HG03280 (cell line): ENCODE measurements around the gene SMARCC2.

Experiments used
- ATAC-seq: cut with Tn5 transposase; IDR thresholded peaks from one replicate; pipeline ENCODE4 v1.9.1; 2021; ENCODE audit warnings: mild to moderate bottlenecking, moderate library complexity; ENCODE audit not compliant: unreplicated experiment

Gene SMARCC2

DNA sequence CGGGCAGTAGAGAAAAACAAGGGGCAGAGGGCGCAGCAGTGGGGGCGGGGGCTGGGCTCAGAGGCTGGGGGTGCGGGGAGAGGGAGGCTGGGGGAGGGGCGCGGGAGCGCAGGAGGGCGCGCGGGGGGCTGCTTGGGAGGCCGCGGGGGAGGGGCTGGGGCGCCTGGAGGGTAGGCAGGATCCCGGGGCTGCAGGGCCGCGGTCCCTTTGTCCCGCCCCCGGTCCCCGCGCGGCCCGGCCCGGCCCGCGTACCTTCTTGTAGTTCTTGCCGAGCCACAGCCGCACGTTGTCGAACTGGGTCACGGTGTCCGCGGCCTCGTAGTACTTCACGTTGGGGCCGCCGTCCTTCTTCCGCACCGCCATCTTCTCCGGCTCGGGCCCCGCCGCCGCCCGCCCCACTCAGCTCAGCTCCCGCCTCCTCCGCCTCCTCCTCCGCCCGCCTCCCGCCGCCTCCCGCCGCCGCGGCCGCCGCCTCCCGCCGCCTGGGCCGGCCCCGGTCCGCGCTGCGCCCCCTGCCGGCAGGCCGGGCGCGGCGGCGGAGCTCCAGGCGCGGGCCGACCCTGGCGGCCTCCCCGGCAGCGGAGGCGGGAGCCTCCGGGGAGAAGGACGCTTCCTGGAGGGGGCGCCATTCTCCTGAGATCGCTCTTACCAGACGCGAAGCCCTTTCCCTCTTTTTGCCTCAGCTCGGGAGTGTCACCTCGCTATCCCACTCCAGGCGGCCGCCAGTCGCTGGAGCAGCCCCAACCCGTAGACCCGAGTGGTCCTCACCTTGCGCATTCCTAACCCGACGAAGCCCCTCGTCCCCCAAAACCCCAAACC is at the start of gene SMARCC2:
Gene SMARCC2 (minus strand): TSS at position 385 of the 819 bp plus-strand sequence. CDS start 22 bp downstream, at position 363.
- peak; percentile 86 for ATAC-seq

DNA sequence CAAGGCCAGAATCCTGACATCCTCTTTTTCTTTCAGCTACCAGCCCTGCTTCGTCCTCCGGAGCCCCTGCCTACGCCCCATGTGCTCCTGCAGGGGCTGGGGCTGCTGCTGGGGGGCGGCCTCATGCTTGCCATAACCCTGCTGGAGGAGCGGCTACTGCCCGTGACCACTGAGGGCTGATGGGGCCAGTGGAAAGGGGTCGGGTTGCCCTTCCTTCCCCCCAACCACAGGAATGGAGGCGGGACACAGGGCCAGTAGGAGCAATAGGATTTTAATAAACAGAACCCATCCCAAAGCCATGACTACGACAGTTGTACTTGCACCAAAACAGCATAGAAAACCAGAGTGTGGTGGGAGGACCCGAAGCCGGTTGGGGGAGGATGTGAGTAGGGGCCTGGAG is 48.3 kb upstream of the SMARCC2 start:
- no peak for ATAC-seq

DNA sequence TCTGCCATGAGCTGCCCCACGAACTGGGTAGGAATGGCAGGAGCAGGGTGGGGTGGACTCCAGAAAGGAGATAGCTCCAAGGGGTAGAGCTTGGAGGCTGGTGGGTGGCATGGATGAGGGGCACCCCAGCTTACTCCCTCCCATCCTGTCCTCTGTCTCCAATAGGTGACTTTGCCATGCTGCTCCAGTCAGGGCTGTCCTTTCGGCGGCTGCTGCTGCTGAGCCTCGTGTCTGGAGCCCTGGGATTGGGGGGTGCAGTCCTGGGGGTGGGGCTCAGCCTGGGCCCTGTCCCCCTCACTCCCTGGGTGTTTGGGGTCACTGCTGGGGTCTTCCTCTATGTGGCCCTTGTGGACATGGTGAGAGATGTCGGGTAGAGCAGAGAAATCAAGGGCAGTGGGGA is 47.7 kb upstream of the SMARCC2 start:
- no peak for ATAC-seq

DNA sequence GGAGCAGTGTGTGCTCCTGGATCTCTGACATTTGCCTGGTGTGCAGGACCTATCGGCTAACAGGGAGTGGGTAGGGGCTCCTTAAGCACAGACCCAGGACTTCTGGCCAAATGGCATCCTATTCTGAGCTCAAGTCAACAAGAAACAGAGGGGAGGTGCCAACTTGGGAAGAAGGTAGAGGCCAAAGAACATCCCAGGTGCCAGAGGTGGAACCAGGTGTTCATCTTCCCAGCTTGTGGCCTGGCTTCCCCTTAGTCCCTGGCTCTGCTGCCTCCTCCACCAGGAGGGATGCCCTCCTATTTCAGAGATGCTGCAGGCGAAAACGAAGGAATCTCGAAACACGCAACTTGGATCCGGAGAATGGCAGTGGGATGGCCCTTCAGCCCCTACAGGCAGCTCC is 46.8 kb upstream of the SMARCC2 start:
- ATAC-seq, result no peak

DNA sequence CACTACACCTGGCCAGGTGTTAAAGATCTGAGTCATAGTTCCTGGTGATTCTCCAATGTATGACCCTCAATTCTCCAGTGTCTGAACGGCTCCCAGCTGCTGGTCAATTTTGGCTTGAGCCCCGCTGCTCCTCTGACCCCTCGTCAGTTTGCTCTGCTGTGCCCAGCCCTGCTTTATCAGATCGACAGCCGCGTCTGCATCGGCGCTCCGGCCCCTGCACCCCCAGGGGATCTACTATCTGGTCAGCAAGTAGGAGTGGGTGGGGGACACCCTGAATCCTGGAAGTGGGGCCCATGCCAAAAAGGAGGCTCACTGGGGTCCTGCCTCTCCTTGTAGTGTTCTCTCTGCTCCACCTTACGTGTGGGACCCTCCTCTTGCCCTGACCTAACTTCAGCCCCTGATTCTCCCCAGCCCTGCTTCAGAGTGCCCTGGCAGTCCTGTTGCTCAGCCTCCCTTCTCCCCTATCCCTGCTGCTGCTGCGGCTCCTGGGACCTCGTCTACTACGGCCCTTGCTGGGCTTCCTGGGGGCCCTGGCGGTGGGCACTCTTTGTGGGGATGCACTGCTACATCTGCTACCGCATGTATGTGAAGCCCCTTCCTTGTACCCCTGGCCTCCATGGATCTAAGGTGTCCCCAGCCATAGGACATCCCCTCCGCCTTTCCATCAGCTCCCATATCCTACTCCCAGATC is 45.6 kb upstream of the SMARCC2 start:
- no peak for ATAC-seq

DNA sequence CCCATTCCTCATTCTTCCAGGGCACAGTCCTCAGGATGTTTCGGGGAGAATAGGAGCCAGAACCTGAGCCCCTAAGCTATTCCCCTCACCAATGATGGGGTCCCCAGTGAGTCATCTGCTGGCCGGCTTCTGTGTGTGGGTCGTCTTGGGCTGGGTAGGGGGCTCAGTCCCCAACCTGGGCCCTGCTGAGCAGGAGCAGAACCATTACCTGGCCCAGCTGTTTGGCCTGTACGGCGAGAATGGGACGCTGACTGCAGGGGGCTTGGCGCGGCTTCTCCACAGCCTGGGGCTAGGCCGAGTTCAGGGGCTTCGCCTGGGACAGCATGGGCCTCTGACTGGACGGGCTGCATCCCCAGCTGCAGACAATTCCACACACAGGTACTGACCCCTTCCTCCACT is 41.9 kb upstream of the SMARCC2 start:
- ATAC-seq, result no peak

DNA sequence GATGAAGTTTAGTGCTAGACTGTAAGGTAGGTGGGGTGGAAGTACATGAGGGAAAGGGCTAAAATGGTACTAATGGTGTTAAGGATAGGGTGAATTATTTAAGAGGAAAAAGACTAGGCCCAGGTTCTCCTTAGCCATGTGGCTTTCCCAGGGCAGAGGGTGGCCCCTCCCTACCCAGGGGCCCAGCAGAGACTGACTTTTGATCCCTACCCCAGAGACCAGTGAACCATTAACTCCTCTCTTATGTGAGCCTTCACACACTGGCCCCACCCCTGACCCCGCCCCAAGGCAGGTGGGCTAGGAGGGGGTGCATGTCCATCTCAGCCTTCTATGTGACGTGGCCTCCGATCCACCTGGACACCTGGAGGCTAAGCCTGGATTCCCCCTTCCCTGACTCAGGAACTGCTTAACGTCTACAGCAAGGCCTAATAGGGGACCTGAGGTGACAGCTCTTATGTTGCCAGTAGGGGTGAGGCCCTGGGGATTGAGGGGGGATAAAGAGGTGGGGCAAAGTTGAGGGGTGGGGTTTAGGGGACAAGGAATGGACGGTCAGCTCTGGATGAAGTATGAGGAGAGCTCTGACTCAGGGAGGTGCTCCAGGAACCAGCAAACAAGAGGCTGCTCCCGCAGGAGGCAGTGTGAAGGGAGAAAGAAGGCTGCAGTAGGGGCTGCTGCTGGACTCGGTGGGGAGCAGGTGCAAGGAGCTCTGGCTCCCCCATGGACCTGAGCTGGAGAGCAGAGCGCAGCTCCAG is 41.3 kb upstream of the SMARCC2 start:
- ATAC-seq, result no peak

DNA sequence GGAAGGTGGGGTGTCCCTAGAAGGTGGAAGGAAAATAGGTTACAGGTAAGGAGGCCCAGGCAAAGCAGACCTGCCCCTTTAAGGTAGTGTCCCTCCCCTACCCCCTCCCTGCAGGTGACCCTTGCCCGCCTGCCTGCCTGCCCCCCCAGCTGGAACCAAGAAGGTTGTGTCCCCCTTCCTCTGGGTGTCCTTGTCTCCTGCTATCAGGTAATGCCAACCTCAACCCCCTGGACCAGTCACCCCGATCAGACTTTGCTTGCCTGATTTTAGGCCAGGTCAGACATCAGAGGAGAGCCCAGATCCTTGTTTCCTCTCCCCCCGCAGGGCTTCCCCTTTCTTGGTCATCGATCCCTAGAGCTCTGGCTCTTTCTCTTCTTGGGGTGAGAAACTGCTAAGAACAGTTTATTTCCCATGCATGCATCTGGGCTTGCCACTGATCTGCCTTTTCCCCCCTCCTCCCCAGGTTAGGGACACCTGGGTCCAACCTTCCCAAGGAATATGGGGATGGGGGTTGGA is 40.7 kb upstream of the SMARCC2 start, which contains the start of gene SLC39A5:
Gene SLC39A5 (plus strand): TSS at position 136 of the 516 bp plus-strand sequence. CDS start 1,224 bp downstream, outside the sequence.
- no peak for ATAC-seq

DNA sequence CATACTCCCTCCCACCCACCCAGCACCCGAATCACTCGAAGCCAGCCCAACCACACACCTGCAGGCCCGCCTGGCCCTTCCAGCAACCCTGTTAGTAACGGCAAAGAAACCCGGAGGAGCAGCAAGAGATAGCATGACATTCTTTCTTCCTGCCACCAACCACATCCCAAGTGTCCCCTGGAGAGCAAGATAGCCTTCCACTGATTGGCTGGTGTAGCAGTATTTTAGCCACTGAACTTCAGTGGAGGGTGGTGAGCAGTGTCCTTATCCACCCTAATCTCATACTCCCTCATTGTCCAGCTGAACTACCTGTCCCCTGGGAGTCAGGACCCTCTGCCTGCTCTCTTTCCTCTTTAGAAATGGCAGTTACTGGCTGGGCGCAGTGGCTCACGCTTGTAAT is 39.8 kb upstream of the SMARCC2 start:
- no peak for ATAC-seq

DNA sequence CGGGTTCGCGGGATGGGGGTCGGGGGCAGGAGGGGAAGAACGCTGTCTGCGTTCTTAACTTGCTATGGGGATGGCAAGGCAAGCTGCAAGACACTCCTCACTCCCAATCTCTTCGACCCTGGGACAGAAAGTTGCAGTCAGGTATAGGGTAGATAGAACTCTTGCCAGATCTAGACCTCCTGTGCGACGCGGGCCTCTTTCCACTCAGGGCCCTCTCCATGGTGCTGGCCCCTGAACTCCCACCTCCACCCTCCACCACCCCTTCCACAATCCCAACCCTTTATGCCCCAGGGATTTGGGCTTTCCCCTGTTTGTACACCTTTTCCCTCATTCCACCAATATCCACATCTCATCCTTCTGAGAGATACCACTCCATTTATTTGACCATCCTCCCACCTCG is 35.7 kb upstream of the SMARCC2 start:
- ATAC-seq, result no peak

DNA sequence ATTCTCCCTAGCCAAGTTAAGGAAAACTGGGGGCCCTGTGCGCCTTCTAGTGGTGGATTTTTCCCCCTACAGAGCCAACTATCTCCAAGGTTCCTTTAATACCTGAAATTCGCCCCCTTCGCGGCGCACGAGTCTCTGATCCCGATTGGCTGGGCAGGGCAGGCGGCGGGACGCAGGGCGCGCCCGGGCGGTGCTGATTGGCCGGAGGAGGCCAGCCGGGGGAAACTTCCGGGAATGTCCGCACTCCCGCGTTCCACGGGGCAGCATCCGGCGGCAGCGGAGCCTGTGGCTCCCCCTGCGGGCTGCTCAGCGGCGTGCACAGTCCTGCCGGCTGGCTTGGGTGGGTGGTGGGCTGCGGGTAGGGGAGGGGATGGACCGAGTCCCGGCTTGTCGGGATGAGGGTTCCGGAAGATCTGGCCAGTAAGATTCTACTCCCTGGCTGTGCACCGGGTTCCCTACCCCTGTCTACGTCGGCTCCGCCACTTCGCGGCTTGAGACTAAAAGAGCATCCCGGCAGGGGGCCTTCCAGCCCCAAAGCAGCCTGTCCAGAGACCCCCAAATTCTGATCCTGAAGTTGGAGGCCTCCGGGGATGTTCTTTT is 34.9 kb upstream of the SMARCC2 start, which contains the start of gene NABP2:
Gene NABP2 (plus strand): TSS at position 241 of the 600 bp plus-strand sequence. CDS start 515 bp downstream, outside the sequence.
- peak; percentile 81 for ATAC-seq

DNA sequence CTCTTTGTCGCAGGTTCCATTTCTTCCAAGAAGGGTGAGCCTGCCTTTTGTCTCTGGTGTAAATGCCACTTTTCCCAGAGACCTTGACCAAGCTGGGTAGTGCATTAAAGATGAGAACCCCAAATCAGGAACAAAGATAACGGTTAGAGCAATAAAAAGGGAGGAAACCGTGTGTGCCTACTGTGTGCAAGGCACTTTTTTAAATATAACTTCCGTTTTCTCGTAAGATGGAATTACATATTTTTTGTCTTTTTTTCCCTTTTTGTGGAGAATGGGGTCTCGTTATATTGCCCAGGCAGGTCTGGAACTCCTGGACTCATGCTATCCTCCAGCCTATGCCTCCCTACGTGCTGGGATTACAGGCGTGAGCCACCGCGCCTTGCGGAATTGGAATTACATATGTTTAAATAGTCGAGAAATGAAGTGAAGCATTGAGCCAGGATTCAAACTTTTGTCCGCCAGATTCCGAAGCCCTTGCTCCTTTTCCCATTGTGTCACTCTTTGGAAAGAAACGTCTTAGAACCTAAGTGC is 34.4 kb upstream of the SMARCC2 start:
- no peak for ATAC-seq

DNA sequence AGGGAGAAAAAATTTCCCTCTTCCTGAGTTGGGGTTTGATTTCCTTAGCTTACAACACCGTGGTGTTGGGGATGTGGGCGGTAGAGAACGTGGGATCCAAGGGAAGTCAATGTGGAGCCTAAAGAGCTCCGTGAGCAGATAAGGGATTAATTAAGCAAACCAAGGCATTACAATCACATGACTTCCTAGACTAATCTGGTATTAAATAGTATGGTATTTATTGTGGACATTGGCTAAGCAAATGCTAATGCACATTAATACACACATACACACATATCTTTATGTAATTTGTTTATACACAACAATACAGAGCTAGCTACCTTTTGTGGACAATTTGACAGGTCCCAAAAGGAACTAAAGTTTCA is 33.2 kb upstream of the SMARCC2 start:
- ATAC-seq, result no peak

DNA sequence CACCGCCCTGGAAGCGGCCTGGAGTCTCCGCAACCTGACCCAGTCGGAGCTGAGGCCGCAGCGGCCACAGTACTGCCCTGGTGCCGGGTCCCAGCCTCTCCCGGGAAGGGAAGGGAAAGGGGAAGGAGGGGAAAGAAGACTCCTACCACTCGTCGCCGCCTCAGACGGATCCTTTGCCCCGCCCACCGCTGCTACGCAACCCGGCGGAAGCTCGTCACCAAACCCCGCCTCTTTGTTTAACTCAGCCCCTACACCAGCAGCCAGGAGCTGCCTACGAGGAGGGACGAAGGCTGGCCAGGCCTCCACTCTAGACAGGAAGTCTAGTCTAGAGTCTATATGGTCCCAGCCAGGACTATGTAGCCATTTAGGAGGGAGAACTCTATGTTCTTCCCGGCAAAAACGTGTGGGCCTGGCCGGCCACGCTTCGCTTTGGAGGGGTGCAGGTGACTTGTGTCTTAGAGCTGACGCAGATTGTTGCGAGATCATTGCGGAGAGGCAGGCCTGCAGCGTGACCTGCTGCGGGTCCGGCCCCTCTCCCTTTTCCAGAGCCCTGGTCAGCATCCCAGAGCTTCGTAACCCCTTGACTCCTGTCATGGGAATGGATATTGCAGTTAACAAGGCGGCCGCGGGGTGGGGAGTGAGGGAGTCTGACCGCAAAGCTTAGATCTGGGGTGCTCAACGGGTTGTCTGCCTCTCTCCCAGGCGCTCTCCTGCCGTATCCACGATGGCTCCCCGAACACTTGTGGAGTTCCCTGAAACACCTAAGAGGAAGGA is 32.7 kb upstream of the SMARCC2 start, which contains the start of gene RNF41:
Gene RNF41 (minus strand): TSS at position 166 of the 774 bp plus-strand sequence. CDS start 7,875 bp downstream, outside the sequence.
- peak; percentile 79 for ATAC-seq

DNA sequence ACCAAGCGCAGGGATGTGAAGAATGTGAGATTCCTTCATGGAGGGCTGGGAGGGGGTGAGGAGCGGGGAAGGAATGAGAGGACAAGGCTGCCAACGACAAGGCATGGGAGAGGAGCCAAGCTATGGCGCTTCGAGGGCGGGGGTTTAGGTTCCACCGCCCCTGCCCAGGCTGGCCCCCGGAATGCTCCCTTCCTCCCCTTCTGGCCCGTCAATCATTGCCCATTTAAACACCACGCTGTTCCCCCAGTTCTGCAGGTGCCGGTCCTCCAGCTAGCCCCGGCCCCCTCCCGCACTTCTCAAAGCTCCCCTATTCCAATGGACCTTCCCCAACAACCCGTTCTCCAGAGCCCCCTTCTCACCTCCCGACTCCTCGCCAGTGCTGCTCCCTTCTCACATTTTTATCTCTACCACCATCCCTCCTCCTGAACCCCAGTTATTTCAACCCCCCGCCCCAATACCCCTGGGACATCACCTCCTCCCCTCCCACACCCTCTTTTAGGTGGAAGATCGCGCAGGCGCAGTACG is 32.0 kb upstream of the SMARCC2 start:
- ATAC-seq, result peak; percentile 21

DNA sequence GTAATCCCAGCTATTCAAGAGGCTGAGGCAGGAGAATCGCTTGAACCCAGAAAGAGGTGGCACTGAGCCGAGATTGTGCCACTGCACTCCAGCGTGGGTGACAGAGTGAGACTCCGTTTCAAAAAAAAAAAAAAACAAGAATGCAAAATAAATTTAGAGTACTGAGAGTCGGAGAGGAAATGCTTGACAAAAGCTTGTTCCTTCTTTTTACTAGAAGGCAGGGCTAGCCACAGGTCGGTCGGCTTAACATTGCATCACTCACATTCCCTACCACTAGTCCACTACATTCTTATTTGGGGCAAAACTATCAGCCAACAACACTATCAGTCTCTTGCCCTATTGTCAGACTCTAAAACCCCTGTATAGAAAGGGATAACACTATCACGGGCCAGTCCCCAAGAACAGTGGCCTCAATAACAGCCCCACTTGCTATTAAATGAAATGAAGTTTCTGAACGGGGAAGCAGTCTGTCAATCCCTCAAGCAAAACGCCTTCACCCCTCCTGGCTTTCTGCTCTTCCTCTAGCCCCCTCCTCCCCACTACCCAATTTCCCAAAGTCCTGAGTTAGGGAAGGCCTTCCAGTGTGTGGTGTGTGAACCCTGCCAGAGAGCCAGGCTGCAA is 31.4 kb upstream of the SMARCC2 start:
- ATAC-seq, result no peak

DNA sequence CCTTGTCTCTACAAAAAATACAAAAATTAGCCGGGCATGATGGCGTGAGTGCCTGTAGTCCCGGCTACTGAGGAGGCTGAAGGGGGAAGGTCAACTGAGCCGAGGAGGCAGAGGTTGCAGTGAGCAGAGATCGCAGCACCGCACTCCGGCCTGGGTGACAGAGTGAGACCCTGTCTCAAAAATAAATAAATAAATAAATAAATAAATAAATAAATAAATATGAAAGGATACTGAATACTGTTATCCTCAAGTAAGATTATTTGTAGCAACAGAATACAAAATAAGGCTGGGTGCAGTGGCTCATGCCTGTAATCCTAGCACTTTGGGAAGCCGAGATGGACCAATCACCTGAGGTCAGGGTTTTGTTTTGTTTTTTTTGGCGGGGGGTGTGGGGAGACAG is 30.6 kb upstream of the SMARCC2 start:
- ATAC-seq, result no peak

DNA sequence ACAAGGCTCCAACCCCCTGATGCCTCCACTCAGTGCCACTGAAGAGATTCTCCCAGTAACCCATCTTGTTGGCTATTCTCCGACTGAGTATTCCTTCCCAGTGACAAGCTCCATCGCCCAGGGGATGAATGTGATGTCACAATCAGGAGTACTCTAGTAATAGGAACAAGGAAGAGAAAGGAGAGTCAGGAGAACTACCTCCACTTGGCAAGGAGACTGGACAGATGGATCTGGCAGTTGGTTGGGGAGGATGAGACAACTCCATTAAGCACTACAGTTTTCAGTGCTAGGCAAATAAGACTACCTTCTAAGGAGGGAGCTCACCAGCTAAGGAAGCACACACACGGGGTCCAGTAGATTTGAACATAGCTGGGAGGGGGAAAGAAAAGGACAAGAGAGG is 27.2 kb upstream of the SMARCC2 start:
- ATAC-seq, result no peak

DNA sequence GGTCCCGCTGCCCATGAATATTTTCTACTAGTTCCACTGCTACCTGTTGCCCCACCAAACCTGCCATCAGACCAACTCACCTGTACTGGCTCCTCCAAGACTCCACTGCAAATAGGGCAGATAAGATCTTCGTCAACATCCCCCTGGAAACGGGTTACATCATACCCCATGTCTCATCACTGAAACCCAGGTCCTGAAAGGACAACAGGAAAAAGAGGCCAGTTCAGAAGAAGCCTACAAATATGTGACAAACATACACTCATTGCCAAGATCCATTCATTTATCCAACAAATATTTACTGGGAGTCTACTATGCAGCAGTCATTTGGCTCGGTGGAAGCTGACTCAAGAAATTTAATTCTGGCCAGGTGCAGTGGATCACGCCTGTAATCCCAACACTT is 24.6 kb upstream of the SMARCC2 start:
- ATAC-seq, result no peak
